Measurements from ENCODE around the gene STARD5. TPM values are rescaled to one million over a fixed set of nuclear protein-coding genes. Genes with fewer than 3 reads are reported as not detected.
A peak's percentile ranks its signal among the peaks of the same experiment; 100 is the strongest.

The STARD5 gene
- total RNA-seq, 4 donors from 2014 or later, result 37.8 to 39.6 (median 38.7) TPM

DNA sequence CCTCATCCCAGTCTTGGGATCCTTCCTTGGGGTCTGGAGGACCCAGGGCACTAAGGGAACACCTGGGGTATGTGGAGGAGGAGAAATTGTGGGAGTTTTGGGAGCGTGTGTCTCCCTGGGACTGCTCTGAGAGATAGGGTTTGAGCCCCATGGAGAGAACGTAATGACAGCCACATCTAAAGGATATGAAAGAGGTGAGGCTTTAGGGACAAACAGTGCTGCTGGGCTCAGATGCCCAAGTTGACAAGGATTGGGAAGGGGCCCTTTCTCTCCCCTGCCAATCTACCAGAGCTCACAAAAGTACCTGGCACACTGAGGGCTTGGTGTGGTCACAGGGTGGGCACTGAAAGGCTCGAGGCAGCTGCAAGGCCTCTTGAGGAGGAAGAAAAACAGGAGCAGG lies 13.3 kb upstream of the STARD5 start:
- no peak overlapping the region for H3K4me3 ChIP-seq
- H3K27me3 ChIP-seq, result no peaks in the 10 kb centered on the region
- peaks cover 0 to 9% (median 0%) of the 10 kb centered on the region in 4 donors for H3K4me1 ChIP-seq
- no peak overlapping the region for H3K27ac ChIP-seq
- DNase-seq, result no peak
- H3K9me3 ChIP-seq, result no peaks in the 10 kb centered on the region
- no peaks in the 10 kb centered on the region for H3K36me3 ChIP-seq
- TF ChIP-seq, protein P1, sequence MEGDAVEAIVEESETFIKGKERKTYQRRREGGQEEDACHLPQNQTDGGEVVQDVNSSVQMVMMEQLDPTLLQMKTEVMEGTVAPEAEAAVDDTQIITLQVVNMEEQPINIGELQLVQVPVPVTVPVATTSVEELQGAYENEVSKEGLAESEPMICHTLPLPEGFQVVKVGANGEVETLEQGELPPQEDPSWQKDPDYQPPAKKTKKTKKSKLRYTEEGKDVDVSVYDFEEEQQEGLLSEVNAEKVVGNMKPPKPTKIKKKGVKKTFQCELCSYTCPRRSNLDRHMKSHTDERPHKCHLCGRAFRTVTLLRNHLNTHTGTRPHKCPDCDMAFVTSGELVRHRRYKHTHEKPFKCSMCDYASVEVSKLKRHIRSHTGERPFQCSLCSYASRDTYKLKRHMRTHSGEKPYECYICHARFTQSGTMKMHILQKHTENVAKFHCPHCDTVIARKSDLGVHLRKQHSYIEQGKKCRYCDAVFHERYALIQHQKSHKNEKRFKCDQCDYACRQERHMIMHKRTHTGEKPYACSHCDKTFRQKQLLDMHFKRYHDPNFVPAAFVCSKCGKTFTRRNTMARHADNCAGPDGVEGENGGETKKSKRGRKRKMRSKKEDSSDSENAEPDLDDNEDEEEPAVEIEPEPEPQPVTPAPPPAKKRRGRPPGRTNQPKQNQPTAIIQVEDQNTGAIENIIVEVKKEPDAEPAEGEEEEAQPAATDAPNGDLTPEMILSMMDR (IDR thresholded peaks at IDR 0.05), result no peak
- TF ChIP-seq POLR2A (IDR thresholded peaks at IDR 0.05), result no peak

DNA sequence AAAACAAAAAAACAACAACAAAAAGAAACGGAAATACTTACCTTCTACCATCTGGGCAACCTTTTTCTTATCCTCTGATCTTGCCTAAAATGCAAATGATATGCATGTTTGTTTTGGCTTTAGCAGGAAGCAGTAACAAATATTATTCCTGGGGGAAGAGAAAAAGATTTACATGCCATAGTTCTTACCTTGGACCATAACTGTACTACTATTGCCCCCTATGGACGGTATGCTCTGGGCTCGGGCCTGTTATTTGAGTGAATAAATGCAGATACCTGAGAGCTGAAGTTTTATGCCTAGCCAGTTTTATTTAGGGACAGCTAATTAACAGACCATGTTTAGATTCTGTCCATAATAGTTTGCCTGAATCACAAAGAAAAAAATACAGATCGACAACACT lies 12.6 kb upstream of the STARD5 start:
- no peak overlapping the region for H3K27ac ChIP-seq
- H3K4me3 ChIP-seq, result no peak overlapping the region
- H3K27me3 ChIP-seq, result no peaks in the 10 kb centered on the region
- H3K36me3 ChIP-seq, result no peaks in the 10 kb centered on the region
- no peaks in the 10 kb centered on the region for H3K9me3 ChIP-seq
- TF ChIP-seq, protein P1 (IDR thresholded peaks at IDR 0.05), result peak; percentile 6 to 43 (median 32)
- no peak for TF ChIP-seq POLR2A (IDR thresholded peaks at IDR 0.05)
- H3K4me1 ChIP-seq, result peaks cover 0 to 9% (median 0%) of the 10 kb centered on the region in 4 donors
- DNase-seq, result peak in 2 of 3 donors; percentile 61 to 70

DNA sequence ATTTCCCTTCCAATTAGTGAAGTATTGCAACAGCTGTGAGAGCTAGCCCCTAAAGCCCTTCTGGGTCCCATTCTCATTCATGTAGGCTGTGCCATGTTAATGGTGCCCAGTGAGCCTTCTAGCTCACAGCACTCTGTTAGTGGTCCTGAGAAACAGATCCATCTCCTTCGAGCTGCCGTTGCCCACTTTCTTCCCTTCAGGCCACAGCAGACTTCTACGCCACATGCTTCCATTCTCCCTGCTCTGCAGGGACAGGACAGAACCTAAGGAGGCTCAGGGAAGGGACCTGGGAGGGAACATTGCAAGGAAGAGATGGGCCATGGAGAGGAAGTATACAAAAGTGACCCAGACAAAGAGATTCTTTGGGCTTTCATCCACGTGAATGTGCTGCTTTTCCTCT lies 11.7 kb upstream of the STARD5 start:
- no peaks in the 10 kb centered on the region for H3K36me3 ChIP-seq
- TF ChIP-seq POLR2A (IDR thresholded peaks at IDR 0.05), result no peak
- TF ChIP-seq, protein P1 (IDR thresholded peaks at IDR 0.05), result no peak
- no peak overlapping the region for H3K27ac ChIP-seq
- peaks cover 0 to 9% (median 0%) of the 10 kb centered on the region in 4 donors for H3K4me1 ChIP-seq
- DNase-seq, result no peak
- H3K4me3 ChIP-seq, result no peak overlapping the region
- H3K27me3 ChIP-seq, result no peaks in the 10 kb centered on the region
- H3K9me3 ChIP-seq, result no peaks in the 10 kb centered on the region

DNA sequence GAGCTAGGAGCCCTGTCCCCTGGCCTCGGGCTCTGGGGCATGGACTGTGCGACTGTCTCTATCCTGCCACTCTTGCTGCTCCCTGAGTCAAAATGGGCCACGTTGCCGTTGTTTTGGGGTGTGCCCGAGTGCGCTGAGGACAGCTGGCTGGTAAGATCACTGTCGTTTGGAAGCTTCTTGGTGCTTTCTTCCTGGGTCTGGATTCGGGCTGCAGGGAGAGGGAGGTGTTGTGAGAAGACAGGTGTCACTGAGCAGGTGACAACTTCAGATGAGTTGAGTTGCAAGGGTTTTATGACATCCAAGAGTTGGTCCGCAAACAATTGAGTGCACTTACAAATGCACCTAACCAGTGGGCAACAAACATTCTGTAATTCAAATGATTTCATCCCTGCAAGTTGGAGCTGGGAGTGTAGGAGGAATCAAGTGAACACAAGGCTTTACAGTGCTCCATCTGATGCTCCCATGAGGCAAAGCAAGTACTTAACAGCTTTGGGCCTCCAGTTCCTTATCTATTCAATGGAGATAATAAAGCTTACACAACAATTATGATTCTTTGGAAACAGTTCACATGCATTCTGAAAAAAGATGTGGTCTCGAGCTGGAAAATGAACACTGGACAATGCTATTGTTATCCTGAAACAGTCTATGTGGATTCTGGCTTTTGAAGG lies 11.0 kb upstream of the STARD5 start:
- Histone ChIP-seq H3K9me3 (no peaks in the 10 kb centered on the region), H3K36me3 (no peaks in the 10 kb centered on the region), H3K27ac (peak overlapping the region in 1 of 4 donors; percentile 5), H3K27me3 (no peaks in the 10 kb centered on the region), H3K4me3 (no peak overlapping the region), H3K4me1 (peaks cover 0 to 9% (median 0%) of the 10 kb centered on the region in 4 donors)
- TF ChIP-seq, protein P1 (IDR thresholded peaks at IDR 0.05), result no peak
- no peak for TF ChIP-seq POLR2A (IDR thresholded peaks at IDR 0.05)
- DNase-seq, result no peak

DNA sequence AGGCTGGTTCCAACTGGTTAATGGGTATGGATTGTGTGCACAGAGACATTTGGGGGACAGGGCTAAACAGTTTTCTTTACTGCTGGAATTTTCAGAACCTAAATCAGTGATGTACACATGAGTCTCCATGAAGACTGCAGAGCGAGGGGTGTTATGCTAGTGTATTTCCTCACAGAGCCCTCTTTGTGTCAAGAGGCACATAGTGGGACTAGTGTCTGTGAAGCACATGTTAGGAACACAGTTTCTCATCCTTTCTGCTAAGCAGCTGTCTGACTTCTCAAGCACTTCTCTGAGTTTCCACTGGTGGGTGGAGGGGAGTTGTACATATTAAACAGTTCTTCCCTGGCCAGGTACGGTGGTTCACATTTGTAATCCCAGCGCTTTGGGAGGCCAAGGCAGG lies 9.4 kb upstream of the STARD5 start:
- H3K4me1 ChIP-seq, result peaks cover 0 to 9% (median 0%) of the 10 kb centered on the region in 4 donors
- TF ChIP-seq, protein P1 (IDR thresholded peaks at IDR 0.05), result no peak
- TF ChIP-seq POLR2A (IDR thresholded peaks at IDR 0.05), result no peak
- H3K27me3 ChIP-seq, result no peaks in the 10 kb centered on the region
- no peak overlapping the region for H3K4me3 ChIP-seq
- no peak overlapping the region for H3K27ac ChIP-seq
- DNase-seq, result no peak
- no peaks in the 10 kb centered on the region for H3K36me3 ChIP-seq
- no peaks in the 10 kb centered on the region for H3K9me3 ChIP-seq

Data from Peyer's patch (tissue), 4 donors.